Glomerular visceral epithelial cell (primary cell): ENCODE results near the gene NAALADL2.

Experiments used
- DNase-seq: peaks from one replicate; pipeline ENCODE4 v3.0.0-alpha.2; 2016; ENCODE audit errors: extremely low spot score

The NAALADL2 gene

DNA sequence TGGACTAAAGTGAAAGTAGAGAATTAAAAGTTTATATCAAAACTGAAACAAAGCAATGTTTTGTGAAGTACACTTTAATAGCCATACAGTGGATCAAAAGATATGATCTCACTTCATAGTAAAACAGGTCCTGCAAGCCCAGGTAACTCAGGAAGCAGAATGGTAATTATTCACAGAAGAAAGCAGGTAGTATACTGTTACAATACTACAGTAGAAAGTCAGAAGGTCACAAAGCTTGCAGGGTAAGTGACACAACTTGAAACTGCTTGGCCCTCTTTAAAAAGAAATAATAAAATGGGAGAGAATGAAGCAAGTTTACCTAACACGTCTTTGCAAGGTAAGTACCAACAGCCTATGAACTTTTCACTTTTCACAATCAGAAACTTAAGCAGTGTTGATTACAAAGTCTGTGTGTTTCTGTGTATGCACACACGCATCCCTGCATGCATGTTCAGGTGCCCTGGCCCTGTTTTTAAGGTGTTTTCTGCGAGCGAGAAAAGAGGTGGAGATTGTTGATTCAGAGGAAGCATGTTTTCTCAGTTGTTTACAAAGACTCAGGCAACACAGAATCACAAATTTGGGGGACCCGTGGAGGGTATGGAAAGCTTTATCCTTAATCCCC lies at the start of gene NAALADL2:
Gene NAALADL2 (plus strand): TSS at position 221 of the 622 bp plus-strand sequence.
- DNase-seq, result no peak

DNA sequence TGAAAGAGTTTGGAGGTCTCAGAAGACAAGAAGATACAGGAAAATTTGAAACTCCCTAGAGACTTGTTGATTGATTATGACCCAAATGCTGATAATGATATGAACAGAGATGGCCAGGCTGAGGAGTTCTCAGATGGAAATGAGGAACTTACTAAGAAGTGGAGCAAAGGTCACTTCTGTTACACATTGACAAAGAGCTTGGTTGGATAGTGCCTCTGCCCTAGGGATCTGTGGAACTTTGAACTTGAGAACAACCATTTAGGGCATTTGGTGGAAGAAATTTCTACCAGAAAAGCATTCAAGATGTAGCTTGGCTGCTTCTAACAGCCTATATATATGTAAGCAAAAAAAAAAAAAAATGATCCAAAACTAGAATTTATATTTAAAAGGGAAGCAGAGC lies 48.9 kb upstream of the NAALADL2 start:
- DNase-seq, result no peak

DNA sequence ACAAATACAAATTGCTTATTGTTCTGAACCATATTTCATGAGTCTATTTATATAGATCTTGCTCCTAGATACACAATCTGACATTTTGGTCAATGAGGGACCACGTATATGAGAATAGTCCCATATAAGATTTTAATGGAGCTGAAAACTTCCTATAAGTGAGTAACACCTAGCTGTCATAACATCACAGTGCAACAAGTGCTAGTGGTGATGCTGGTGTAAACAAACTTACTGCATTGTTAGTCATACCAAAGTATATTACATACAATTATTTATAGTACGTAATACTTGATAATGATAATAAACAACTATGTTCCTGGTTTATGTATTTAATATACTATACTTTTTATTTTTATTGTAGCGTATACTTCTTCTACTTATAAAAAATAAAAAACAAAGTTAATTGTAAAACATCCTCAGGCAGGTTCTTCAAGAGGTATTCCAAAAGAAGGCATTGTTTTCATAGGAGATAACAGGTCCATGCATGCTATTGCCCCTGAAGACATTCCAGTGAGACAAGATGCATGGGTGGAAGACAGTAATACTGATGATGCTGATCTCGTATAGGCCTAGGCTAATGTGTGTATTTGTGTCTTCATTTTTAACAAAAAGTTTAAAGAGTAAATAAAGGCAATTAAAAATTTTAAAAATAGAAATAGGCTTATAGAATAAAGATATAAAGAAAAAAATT lies 46.8 kb upstream of the NAALADL2 start:
- no peak for DNase-seq

DNA sequence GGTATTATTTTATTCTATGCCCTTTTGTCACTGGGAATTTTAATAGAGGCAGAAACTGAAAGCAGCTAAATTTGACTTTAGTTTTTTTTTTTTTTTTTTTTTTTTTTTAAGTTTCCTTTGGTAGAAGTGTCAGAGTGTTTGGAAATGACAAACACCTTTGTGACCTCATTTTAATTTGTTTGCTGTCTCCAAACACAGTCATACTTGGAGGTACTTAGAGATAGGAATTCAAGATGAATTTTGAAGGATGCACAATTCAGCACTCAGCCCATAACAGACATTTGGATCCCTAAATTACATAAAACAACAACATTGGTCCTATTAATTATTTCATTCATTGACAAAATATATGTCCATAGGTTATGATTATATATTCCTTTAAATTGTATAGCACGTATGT lies 43.4 kb upstream of the NAALADL2 start:
- DNase-seq, result no peak

DNA sequence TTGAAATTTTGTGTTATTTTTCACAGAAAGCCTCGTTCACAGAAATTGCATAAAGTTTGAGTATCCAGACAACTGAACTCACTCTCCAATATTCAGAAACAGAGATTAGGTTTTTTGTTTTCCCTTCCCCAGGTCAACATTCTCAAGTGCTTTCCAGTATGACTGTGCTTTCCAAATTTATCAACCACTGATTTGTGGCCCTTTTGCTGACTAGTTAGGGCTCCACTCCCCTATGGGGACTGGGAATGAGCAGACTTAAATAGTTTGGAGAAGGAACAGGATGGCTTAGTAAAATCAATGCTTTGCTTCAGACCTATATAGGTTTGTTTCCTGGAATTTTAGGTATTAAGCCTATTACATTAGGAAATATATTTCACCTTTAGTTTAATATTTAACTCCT lies 38.2 kb upstream of the NAALADL2 start:
- DNase-seq, result no peak

DNA sequence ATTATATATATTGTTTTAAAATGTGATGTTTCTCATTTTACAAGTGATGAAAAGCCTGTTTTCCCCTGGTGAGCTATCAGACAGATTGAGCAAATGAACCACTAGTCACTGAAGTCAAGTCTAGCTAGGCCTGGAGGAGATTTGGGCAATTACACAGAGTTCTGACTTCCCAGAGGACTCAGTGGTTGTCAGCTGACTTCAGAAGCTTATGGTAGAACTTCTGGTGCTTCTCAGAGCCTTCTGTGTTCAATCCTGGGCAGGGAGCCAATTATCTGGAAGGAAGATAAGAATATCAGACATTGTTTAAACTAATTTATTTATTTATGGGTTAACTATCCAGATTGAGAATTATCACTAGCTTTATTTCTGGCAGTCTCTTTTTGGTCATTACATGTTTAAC lies 37.7 kb upstream of the NAALADL2 start:
- no peak for DNase-seq

DNA sequence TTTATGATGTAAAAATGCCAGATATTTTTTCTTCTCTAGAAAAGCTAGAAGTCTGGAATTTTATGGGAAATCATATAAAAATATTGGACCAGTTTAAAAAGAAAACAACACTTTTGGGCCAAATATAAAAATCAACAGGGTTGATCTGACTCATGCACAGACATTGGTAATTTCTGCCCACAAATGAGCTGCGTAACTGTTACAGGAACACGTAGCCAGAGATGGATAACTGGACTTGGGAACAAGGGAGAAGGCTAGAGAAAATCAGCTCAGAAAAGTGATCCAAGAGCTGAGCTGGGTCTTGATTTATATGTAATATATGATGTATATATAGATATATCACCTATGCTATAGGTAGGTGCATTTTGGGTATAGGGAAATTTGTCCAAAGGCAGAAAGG lies 36.8 kb upstream of the NAALADL2 start:
- no peak for DNase-seq

DNA sequence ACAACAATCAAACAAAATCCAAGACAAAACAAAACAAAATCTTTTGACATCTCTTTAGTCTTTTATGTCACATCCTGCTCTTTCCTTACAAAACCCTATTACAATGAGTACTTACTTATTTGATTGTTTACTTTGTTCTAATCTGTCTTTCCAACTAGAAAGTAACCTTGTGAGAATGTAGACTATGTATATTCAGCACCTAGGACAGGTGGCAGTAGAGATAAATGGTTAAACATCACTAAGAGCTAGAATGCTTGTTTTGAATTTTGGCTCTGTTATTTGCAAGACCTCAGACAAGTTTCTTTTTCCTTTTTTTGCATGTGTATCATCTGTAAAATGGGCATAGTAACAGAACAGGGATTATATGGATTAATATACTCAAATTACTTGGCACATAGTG lies 33.1 kb upstream of the NAALADL2 start:
- DNase-seq, result no peak

DNA sequence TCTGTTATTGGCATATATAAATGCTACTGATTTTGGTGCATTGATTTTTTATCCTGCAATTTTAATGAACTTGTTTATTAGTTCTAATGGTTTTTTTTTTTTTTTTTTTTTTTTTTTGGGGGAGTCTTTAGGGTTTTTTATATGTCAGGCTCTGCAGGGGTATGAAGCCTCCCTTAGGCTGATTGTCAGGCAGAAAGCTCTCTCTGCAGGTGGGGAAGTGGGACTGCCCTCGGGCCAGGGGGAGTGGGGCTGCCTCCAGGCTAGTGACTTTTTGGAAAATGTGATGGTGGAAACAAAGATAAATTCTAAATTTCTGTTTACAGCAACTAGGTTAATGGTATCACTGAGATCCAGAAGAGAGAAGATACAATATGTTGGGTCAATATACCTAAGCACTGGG lies 14.4 kb upstream of the NAALADL2 start:
- DNase-seq, result no peak

DNA sequence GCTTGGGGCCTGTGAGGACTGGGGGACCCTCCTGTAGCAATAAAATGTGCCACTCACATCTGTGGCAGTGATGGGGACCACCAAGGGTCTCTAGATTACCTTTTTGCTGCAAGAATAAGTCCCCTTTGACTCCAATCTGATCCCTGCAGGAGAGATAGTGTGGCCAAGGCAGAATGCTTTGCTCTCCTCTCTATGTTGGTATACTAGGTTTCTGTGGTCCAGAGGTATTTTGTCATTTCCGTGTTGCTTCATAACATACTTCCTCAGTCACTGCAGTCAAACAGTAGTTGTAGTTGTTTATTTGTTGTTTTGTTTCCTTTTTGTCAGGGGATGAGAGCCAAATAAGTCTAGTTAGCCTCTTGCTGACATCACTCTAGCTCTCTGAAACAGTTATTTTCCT lies 13.1 kb upstream of the NAALADL2 start:
- no peak for DNase-seq

DNA sequence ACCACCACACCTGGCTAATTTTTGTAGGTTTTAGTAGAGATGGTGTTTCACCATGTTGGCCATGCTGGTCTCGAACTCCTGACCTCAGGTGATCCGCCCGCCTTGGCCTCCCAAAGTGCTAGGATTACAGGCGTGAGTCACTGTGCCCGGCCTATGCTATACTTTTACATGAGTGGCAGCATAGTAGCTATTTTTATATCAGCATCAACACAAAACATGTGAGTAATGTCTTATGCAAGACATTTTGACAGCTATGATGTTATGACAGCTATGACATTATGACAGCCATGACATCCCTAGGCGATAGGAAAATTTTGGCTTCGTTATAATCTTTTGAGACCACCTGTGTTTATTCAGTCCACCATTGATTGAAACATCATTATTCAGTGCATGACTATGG lies 4.1 kb upstream of the NAALADL2 start:
- DNase-seq, result no peak

DNA sequence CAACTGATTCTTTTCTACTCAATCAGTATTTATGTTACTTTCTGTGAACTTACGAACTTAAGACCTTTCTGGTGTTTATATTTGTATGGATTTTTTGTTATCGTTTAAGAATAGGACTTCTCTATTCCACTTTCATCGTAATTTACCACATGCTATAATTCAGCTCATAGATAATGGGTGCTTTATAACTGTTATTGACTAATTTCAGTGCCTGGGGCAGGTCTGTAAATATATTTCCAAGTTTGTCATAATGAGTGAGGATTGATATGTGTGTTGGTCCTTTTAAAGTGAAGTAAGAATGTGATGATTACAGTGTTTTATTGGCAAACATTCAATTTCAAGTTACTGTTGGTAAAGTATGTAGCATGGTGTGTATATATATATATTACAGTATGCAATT lies 1.8 kb upstream of the NAALADL2 start:
- no peak for DNase-seq

DNA sequence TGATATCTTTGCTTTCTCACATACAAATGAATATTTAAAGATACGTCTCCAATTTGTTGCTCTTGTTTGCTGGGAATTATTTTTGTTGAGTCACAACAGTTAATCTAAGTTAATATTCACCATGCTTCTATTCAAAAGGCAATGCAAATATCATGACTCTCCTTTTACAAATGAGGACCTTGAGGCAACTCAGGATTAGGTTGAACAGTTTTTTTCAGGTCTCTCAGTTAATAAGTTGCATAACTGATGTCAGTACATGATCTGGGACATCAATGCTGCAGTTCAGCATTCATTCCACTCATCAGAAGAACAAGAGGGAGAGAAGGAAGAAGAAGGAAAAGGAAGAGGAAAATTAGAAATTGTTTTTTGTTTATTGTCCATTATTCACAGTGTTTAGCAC lies 781 bp upstream of the NAALADL2 start:
- no peak for DNase-seq

DNA sequence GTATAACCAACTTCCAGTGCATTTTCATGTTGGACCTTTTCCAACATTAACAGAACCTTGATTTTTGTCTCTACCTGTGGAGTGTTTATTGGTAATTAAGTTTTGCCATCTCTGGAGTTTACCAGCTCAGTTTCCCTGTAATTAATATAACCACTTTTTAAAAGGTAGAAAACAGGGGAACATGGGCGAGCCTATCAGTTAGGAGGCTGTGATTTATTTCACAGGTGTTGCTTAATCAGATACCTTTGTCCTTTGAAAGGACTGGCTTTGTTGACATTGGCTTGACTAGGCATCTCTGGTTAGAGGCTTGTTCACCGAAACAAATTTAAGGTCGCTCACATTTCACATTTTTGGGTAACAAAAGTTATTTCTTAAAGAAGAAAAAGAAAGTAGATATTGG lies 622 bp downstream of the NAALADL2 start:
- DNase-seq, result no peak

DNA sequence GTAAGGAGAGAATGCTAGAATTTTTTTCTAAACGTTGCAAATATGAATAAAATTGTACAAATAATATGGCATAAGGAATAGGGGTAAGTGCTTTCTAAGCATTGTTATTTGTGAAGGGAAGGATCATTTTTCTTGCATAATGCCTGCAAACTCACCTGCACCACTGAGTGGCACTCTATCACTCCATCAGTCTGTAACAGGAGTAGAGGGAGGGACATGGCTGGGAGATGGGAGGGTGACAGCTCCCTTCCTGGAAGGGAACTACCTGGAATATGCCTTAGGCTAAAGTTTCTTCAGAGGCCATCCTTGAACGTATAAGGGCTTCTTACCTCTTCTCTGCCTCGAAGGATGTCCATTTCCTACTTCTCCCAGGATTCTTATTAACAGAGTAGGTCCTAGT lies 3.0 kb downstream of the NAALADL2 start:
- DNase-seq, result peak; percentile 8

DNA sequence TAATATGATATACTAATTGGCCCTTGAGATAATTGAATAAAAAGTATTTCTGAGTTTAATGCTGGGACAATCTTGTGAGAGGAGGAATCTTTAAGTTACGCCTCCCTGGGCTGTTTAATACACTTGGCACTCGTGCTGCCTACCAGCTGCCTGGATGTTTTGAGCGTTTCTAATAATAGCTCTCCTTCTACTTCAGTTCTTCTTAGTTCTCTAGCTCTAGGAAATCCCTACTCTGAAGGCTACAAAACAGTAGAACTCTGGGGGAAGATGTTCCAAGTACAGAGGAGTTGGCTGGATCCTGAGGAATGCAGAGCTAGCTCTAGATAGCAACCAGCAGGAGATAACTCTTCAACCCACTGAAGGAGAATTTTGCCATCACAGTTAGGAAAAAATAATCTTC lies 3.5 kb downstream of the NAALADL2 start:
- no peak for DNase-seq

DNA sequence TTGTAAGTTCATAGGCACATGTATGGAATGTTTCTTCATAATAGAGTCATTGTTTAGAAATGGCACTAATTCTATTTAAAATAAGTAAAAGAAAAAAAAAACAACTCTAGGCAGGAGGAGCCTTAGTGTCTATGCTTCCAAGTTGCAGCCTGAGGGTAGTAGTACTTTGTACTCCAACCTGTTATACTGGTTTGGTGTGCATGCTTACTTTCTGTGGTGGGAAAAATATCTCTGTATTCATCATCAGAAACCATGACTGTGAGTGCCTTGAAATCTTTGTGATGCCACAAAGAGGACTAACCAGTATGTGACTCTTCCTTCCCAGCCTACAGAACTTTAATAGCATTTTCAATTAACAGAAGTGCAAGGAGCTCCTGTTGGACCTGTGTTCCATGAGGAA lies 4.4 kb downstream of the NAALADL2 start:
- no peak for DNase-seq

DNA sequence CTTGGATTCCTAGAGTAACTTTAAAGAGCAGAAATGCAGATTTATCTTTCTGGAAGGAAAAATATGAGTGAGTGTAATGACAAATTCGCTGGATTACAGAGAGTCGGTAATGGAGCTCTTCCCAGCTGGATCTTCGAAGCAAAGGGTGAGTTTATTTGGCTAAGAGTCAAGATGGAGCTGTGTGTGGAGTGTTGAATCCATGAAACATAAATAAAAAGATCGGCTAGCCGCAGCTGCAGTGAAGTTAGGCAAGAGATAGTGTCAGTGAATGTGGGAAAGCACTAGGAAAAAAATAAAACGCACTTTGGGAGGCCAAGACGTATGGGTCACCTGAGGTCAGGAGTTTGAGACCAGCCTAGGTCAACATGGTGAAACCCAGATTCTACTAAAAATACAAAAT lies 10.3 kb downstream of the NAALADL2 start:
- no peak for DNase-seq

DNA sequence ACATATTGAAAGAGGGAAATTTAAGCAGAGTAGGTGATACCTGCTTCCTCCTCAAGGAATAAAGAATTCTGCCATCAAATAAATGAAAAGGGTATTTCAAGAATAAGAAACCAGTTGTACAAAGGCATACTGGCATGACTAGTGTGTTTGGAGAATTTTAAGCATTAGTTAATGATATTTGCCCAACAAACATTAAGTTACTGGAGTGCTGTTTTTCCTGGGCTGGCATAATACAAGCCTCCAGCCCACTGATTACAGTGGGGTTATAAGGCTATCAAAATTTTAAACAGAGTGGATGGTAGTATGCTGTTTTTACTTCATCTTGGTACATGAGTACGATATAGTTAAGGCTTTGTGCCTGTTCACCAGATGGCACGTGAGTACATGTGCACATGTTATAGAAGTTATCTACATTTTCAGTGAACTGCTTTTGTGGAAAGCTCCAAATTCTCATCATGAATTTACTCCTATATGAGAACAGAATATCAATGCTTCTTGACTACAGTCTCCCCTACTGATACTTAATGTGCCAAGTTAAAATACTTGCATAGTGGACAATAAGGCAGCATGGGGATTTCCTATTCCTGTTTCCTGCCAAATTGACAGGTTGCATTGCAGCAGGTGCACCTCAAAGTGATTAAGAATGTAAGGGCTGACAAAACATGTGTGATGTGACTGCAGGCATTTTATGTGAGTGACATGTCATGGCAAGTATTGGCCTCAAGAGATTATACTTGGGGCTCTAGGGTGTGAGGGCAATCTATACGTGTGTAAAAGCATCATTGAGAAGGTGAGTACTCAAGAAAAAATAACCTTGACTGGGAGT lies 14.9 kb downstream of the NAALADL2 start:
- DNase-seq, result no peak

DNA sequence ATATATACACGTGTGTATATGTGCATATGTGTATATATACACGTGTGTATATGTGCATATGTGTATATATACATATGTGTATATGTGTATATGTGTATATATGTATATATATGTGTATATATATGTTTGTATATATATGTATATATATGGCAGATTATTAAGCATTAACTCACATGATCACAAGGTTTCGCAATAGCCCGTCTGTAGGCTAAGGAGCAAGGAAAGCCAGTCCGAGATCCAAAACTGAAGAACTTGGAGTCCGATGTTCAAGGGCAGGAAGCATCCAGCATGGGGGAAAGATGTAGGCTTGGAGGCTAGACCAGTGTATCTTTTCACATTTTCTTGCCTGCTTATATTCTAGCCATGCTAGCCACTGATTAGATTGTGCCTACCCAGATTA lies 23.7 kb downstream of the NAALADL2 start:
- DNase-seq, result no peak

DNA sequence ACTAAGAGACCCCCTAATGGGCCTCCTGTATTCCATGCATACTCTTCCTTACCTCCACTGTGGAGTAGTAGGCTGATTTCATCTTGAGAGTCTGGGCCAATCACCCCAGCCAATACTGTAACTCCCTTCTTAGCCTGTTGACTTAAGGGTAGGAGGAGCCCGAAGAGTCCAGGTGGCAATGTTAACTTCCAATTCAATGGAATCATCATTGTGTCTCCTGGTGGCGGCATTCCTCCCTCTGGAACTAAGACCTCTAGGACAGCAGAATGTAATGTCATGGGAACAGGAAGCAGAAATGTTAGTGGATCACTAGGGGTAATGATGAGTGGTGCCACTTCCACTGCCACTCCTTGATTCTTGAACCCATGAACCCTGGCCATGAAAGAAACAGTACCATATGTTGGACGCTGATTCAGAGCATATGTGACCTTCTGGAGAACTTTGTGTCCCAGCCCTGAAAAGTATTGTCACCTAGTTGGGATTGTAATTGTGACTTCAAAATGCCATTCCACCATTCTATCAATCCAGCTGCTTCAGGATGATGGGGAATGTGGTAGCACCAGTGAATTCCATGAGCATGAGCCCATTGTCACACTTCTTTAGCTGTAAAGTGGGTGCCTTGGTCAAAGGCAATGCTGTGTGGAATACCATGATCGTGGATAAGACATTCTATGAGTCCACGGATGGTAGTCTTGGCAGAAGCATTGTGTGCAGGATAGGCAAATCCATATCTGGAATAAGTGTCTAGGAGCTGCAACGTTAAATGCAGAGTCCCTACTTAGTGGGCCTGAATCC lies 24.9 kb downstream of the NAALADL2 start:
- DNase-seq, result no peak
